ENCODE measurements around the gene SLC26A8. TPM values are rescaled to one million over a fixed set of nuclear protein-coding genes. Genes with fewer than 3 reads are reported as not detected.
A peak's percentile ranks its signal among the peaks of the same experiment; 100 is the strongest.

SLC26A8 gene
- total and polyA plus RNA-seq, 2 of the 13 experiments (the other 11 are each of a cell fraction or from before 2014, with no cell fraction given), result 0.46 TPM; not detected in 1

DNA sequence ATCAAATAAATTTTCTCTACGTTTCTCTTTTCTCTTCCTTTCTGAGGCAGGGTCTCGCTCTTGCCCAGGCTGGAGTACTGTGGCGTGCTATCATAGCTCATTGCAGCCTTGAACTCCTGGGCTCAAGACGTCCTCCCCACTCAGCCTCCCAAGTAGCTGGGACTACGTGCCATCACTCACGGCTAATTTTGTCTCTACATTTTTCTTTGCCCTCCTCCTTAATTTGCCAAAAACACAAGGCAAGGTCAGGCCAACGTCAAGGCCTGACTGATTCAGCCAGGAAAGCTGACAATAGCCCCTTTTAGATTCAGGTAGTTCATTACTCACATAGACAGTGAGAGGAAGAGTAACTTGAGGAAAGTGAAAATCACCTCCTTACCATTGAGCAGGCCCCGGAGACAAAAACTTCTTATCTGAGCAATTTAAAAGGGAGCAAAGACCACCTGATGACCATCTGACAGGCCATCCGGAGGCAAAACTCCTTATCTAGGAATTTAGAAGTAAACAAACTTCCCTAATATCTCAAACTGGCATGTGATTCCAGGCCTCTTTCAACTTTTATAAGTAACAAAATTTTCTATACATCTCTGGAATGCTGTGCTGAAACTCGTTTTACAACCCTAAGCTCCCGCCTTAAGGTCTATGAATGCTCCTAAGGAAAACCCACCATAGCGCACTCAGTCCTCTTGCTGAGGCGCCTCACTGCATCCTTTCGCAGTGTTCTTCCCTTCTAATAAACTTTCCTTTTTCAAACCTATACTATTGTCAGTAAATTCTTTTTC lies 61.5 kb downstream of the SLC26A8 start (continued):
- TF ChIP-seq, protein P1, sequence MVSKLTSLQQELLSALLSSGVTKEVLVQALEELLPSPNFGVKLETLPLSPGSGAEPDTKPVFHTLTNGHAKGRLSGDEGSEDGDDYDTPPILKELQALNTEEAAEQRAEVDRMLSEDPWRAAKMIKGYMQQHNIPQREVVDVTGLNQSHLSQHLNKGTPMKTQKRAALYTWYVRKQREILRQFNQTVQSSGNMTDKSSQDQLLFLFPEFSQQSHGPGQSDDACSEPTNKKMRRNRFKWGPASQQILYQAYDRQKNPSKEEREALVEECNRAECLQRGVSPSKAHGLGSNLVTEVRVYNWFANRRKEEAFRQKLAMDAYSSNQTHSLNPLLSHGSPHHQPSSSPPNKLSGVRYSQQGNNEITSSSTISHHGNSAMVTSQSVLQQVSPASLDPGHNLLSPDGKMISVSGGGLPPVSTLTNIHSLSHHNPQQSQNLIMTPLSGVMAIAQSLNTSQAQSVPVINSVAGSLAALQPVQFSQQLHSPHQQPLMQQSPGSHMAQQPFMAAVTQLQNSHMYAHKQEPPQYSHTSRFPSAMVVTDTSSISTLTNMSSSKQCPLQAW (CRISPR knock-in tag; IDR thresholded peaks at IDR 0.05), result peak; percentile 43; the same call in 1 of the 2 replicates
- TF ChIP-seq RNF2 (conservative IDR thresholded peaks at IDR 0.05; ENCODE audit: low read depth) (no peak), THYN1 (CRISPR knock-in tag; IDR thresholded peaks at IDR 0.05; ENCODE audit: borderline replicate concordance, low read depth) (no peak), HNF4A (CRISPR knock-in tag; IDR thresholded peaks at IDR 0.05) (peak; percentile 18; the same call in 1 of the 2 replicates), MAX (IDR thresholded peaks at IDR 0.05) (no peak; the same call in 1 of the 2 replicates), ZKSCAN5 (CRISPR knock-in tag; IDR thresholded peaks at IDR 0.05) (0 out of 2 replicates have a peak, but pooled peaks have one; percentile 58), DDIT3 (CRISPR knock-in tag; IDR thresholded peaks at IDR 0.05) (no peak), IRF1 (CRISPR knock-in tag; IDR thresholded peaks at IDR 0.05; ENCODE audit: low read depth) (no peak), ZNF34 (CRISPR knock-in tag; IDR thresholded peaks at IDR 0.05; ENCODE audit: borderline replicate concordance) (no peak), GATA4 (IDR thresholded peaks at IDR 0.05; ENCODE audit: borderline replicate concordance, low read depth) (peak; percentile 53; the same call in 1 of the 2 replicates), ZMYM3 (CRISPR knock-in tag; IDR thresholded peaks at IDR 0.05) (peak; percentile 28; the same call in 1 of the 2 replicates), ZNF451 (CRISPR knock-in tag; IDR thresholded peaks at IDR 0.05) (no peak), ZNF430 (CRISPR knock-in tag; IDR thresholded peaks at IDR 0.05) (0 out of 2 replicates have a peak, but pooled peaks have one; percentile 36), YEATS2 (CRISPR knock-in tag; IDR thresholded peaks at IDR 0.05; ENCODE audit: borderline replicate concordance) (no peak), NCOA1 (CRISPR knock-in tag; IDR thresholded peaks at IDR 0.05) (no peak), ZNF205 (CRISPR knock-in tag; IDR thresholded peaks at IDR 0.05) (0 out of 2 replicates have a peak, but pooled peaks have one; percentile 14), ZNF251 (CRISPR knock-in tag; IDR thresholded peaks at IDR 0.05) (no peak), ZNF746 (CRISPR knock-in tag; IDR thresholded peaks at IDR 0.05) (peak; percentile 15; the same call in 1 of the 2 replicates), AGO2 (optimal IDR thresholded peaks at IDR 0.05; ENCODE audit: low read depth, low read length) (no peak)
- TF ChIP-seq, protein P2, sequence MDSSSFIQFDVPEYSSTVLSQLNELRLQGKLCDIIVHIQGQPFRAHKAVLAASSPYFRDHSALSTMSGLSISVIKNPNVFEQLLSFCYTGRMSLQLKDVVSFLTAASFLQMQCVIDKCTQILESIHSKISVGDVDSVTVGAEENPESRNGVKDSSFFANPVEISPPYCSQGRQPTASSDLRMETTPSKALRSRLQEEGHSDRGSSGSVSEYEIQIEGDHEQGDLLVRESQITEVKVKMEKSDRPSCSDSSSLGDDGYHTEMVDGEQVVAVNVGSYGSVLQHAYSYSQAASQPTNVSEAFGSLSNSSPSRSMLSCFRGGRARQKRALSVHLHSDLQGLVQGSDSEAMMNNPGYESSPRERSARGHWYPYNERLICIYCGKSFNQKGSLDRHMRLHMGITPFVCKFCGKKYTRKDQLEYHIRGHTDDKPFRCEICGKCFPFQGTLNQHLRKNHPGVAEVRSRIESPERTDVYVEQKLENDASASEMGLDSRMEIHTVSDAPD (CRISPR knock-in tag; IDR thresholded peaks at IDR 0.05), result no peak
